ENCODE measurements around the gene SUN2. TPM values are rescaled to one million over a fixed set of nuclear protein-coding genes. Genes with fewer than 3 reads are reported as not detected.

Gene SUN2
- total RNA-seq, 1 experiment from 2014 or later: 55.5 TPM

DNA sequence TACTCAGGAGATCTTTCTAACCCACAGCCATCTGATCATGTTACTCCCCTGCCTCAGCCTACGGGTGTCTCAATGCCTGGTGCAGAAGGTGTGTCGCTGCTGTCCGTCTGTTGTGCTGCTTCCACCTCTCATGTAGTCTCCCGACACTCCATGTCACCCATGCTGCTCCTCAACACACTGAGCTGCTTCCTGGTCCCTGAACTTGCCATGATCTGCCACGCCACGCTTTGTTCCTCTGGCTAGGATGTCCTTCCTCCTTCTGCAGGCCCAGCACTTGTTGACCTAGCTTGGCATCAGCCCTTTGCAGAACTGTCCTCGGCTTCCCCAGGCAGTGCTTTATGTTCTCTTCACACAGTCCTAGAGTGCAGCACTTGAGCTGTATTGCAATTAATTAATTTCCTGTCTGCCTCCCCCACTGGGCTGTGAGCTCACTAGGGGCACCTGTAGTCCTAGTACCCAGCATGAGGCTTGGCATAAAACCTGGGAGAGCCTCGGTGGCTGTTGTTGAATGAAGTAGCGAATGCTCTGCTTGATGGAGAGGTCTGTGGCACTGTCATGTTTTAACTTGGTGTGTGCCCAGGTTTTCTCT, 40.5 kb downstream of the SUN2 start:
- Histone ChIP-seq H3K27me3 (ENCODE audit: low read length) (no peaks in the 10 kb centered on the region), H4K20me1 (ENCODE audit: low read length) (peaks cover 27% of the 10 kb centered on the region), H3K4me3 (ENCODE audit: low read length) (no peak overlapping the region), H3K9ac (ENCODE audit: low read length) (no peak overlapping the region), H3K79me2 (ENCODE audit: low read length) (peaks cover 64% of the 10 kb centered on the region), H3K4me1 (ENCODE audit: insufficient read depth, low read length) (peaks cover 29% of the 10 kb centered on the region), H3K27ac (ENCODE audit: low read length) (no peak overlapping the region), H3K4me2 (ENCODE audit: low read length) (no peak overlapping the region), H3K9me3 (ENCODE audit: low read length) (no peaks in the 10 kb centered on the region), H3K9me2 (replicated peaks; ENCODE audit: low read length) (no peaks in the 10 kb centered on the region), H3F3A (ENCODE audit: low read length, unreplicated experiment) (no peaks in the 10 kb centered on the region), H3K36me3 (ENCODE audit: low read depth, low read length) (peaks cover 6% of the 10 kb centered on the region; the same call in 1 of the 2 replicates), H2AFZ (ENCODE audit: low read length) (no peak overlapping the region)
- TF ChIP-seq EZH2phosphoT487 (IDR thresholded peaks at IDR 0.05; ENCODE audit: borderline replicate concordance, low read length) (no peak), CTCF (conservative IDR thresholded peaks at IDR 0.05; ENCODE audit: low read depth, low read length) (no peak)
- no TSS peak for BruUV-seq (replicated peaks)
- ATAC-seq: no peak
- intact Hi-C loops (cut with micrococcal nuclease): no loop called here
- no peak for DNase-seq
- ChIA-PET CTCF (interaction anchor here (0.6 kb wide), 1 partner anchor 38 kb away, joined by 7 read pairs; no protein-coding TSS in a partner anchor), POLR2A (ENCODE audit: unreplicated experiment) (no interaction called here)

DNA sequence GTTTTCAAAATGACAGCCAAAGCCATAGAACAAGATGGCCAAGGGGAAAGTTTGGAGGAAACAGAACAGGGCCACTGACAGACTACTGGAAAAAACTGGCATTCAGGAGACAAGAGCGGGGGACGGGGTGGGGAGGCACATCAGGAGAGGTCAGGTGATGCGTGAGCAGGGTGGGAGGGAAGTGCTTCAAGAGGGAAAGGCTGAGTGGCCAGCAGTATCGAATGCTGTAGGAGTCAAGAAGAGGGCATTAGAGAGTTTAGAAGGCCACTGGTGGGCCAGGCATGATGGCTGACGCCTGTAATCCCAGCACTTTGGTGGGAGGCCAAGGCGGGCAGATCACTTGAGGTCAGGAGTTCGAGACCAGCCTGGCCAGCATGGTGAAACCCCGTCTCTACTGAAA, 41.9 kb downstream of the SUN2 start:
- POLR2A ChIA-PET (ENCODE audit: unreplicated experiment): no interaction called here
- no peaks in the 10 kb centered on the region for H3K9me2 ChIP-seq (replicated peaks; ENCODE audit: low read length)
- intact Hi-C loops (cut with micrococcal nuclease): no loop called here
- H3K27ac ChIP-seq (ENCODE audit: low read length): no peak overlapping the region
- H2AFZ ChIP-seq (ENCODE audit: low read length): no peak overlapping the region
- no TSS peak for BruUV-seq (replicated peaks)
- peaks cover 39% of the 10 kb centered on the region for H4K20me1 ChIP-seq (ENCODE audit: low read length)
- no peak overlapping the region for H3K4me3 ChIP-seq (ENCODE audit: low read length)
- peaks cover 70% of the 10 kb centered on the region for H3K79me2 ChIP-seq (ENCODE audit: low read length)
- ATAC-seq (no peak), DNase-seq (no peak)
- no peak overlapping the region for H3K9ac ChIP-seq (ENCODE audit: low read length)
- TF ChIP-seq EZH2phosphoT487 (IDR thresholded peaks at IDR 0.05; ENCODE audit: borderline replicate concordance, low read length): no peak
- no peak for TF ChIP-seq EZH2 (IDR thresholded peaks at IDR 0.05; ENCODE audit: low read length, unreplicated experiment)
- TF ChIP-seq CTCF (conservative IDR thresholded peaks at IDR 0.05; ENCODE audit: low read depth, low read length): no peak
- CTCF ChIA-PET: interaction anchor here (0.6 kb wide), 1 partner anchor 56 kb away, joined by 3 read pairs; no protein-coding TSS in a partner anchor
- H3K4me1 ChIP-seq (ENCODE audit: insufficient read depth, low read length): peaks cover 24% of the 10 kb centered on the region
- no peaks in the 10 kb centered on the region for H3K27me3 ChIP-seq (ENCODE audit: low read length)
- peaks cover 10% of the 10 kb centered on the region; the same call in 1 of the 2 replicates for H3K36me3 ChIP-seq (ENCODE audit: low read depth, low read length)
- H3K4me2 ChIP-seq (ENCODE audit: low read length): no peak overlapping the region
- H3K9me3 ChIP-seq (ENCODE audit: low read length): no peaks in the 10 kb centered on the region
- H3F3A ChIP-seq (ENCODE audit: low read length, unreplicated experiment): no peaks in the 10 kb centered on the region

- Histone ChIP-seq H3K36me3 (ENCODE audit: low read depth, low read length) (peaks cover 10% of the 10 kb centered on the region; the same call in 1 of the 2 replicates), H3K27me3 (ENCODE audit: low read length) (no peaks in the 10 kb centered on the region), H3K9ac (ENCODE audit: low read length) (no peak overlapping the region), H3F3A (ENCODE audit: low read length, unreplicated experiment) (no peaks in the 10 kb centered on the region), H3K9me3 (ENCODE audit: low read length) (no peaks in the 10 kb centered on the region), H4K20me1 (ENCODE audit: low read length) (peaks cover 51% of the 10 kb centered on the region), H3K4me3 (ENCODE audit: low read length) (no peak overlapping the region), H3K9me2 (replicated peaks; ENCODE audit: low read length) (no peaks in the 10 kb centered on the region), H3K4me1 (ENCODE audit: insufficient read depth, low read length) (peaks cover 21% of the 10 kb centered on the region), H3K27ac (ENCODE audit: low read length) (no peak overlapping the region), H3K4me2 (ENCODE audit: low read length) (no peak overlapping the region), H3K79me2 (ENCODE audit: low read length) (peaks cover 83% of the 10 kb centered on the region), H2AFZ (ENCODE audit: low read length) (no peak overlapping the region)
- POLR2A ChIA-PET (ENCODE audit: unreplicated experiment): no interaction called here
- TF ChIP-seq CTCF (conservative IDR thresholded peaks at IDR 0.05; ENCODE audit: low read depth, low read length) (no peak), EZH2phosphoT487 (IDR thresholded peaks at IDR 0.05; ENCODE audit: borderline replicate concordance, low read length) (no peak), EZH2 (IDR thresholded peaks at IDR 0.05; ENCODE audit: low read length, unreplicated experiment) (no peak)
- DNase-seq (no peak), ATAC-seq (no peak)
- CTCF ChIA-PET: no interaction called here
- no TSS peak for BruUV-seq (replicated peaks)
- intact Hi-C loops (cut with micrococcal nuclease): no loop called here
These were observed 43.2 kb downstream of the SUN2 start for GRCh38 chr22:38712486-38713207.

Data from PC-3 (cell line).